Measurements from ENCODE around the gene INSIG1. TPM values are rescaled to one million over a fixed set of nuclear protein-coding genes. Genes with fewer than 3 reads are reported as not detected.

The INSIG1 gene
- total and polyA plus RNA-seq, 2 of the 4 experiments (the other 2 are of a cell fraction), result 19.0 to 26.0 TPM

- H3K9me3 ChIP-seq (ENCODE audit: control insufficient read depth, insufficient read depth, low read length), result no peaks in the 10 kb centered on the region
- CTCF ChIA-PET, result no interaction called here
- no peak overlapping the region for H3K23ac ChIP-seq (ENCODE audit: low read depth, low read length)
- H3K4me2 ChIP-seq (ENCODE audit: low read depth, low read length), result no peak overlapping the region
- no peak overlapping the region for H3K4me3 ChIP-seq (ENCODE audit: insufficient read depth, low read depth, low read length)
- WGBS, 2 experiments (ENCODE audit: extremely low coverage in 2 of 2, insufficient read length in 1 of 2), result 90% methylated on average over 2 of the region's 13 CpGs; no CpG with 5 or more reads in 1 of the 2 experiments
- no peak overlapping the region for H2BK5ac ChIP-seq (ENCODE audit: low read depth, low read length, poor library complexity, severe bottlenecking)
- no peak overlapping the region for H3K9ac ChIP-seq (ENCODE audit: low read depth, low read length)
- no peak overlapping the region for H3K56ac ChIP-seq (ENCODE audit: extremely low read depth, insufficient read depth, low read length)
- no peak overlapping the region for H2AK5ac ChIP-seq (ENCODE audit: low read depth, low read length)
- no peaks in the 10 kb centered on the region for H3K27me3 ChIP-seq (ENCODE audit: control insufficient read depth, insufficient read depth, low read length)
- BruUV-seq (replicated peaks), result no TSS peak
- H3K4ac ChIP-seq (ENCODE audit: low read depth, low read length), result no peak overlapping the region
- H4K8ac ChIP-seq (ENCODE audit: low read depth in 2 of 2, low read length in 2 of 2), result no peak overlapping the region
- in situ Hi-C loops (cut with MboI; ENCODE audit: low sequenced_read_pairs), result no loop called here
- H2BK120ac ChIP-seq (ENCODE audit: low read depth, low read length), result no peak overlapping the region
- no peak overlapping the region for H2BK20ac ChIP-seq (ENCODE audit: low read depth, low read length)
- POLR2A ChIA-PET (ENCODE audit: unreplicated experiment), result no interaction called here
- no peak overlapping the region for H2AK9ac ChIP-seq (replicated peaks; ENCODE audit: low read depth, low read length, poor library complexity)
- DNase-seq, result no peak
- H3K14ac ChIP-seq (replicated peaks; ENCODE audit: low read depth, low read length), result no peak overlapping the region
- peaks cover 0 to under 1% of the 10 kb centered on the region in 2 experiments; a peak in 1 of 4 replicates for H3K79me1 ChIP-seq (ENCODE audit: low read depth in 1 of 2, low read length in 2 of 2)
- dilution Hi-C loops (cut with HindIII; ENCODE audit: low sequenced_read_pairs, unreplicated experiment), result no loop called here
- no peak overlapping the region for H3K27ac ChIP-seq (ENCODE audit: insufficient read depth, low read length)
- ATAC-seq (ENCODE audit: low read depth), result no peak
- H3K36me3 ChIP-seq (ENCODE audit: control insufficient read depth, insufficient read depth, low read length), result peaks cover 14% of the 10 kb centered on the region
- H3K4me1 ChIP-seq (ENCODE audit: control insufficient read depth, insufficient read depth, low read length), result no peaks in the 10 kb centered on the region
- H2BK15ac ChIP-seq (ENCODE audit: low read depth, low read length), result no peak overlapping the region
- no peak overlapping the region for H2AFZ ChIP-seq (replicated peaks; ENCODE audit: low read length, poor library complexity)
- TF ChIP-seq RCOR1 (IDR thresholded peaks at IDR 0.05; ENCODE audit: insufficient replicate concordance, low read length), result no peak
- peak; percentile 31; the same call in 1 of the 2 replicates for TF ChIP-seq CEBPB (IDR thresholded peaks at IDR 0.05; ENCODE audit: low read depth, low read length)
- H4K5ac ChIP-seq (ENCODE audit: low read depth, low read length), result no peak overlapping the region
- no peaks in the 10 kb centered on the region for H4K20me1 ChIP-seq (ENCODE audit: insufficient read depth, low read length)
- H4K91ac ChIP-seq (ENCODE audit: insufficient read depth, low read depth, low read length), result no peak overlapping the region
- no peaks in the 10 kb centered on the region for H3K9me1 ChIP-seq (ENCODE audit: insufficient read depth, low read length)
- intact Hi-C loops (cut with micrococcal nuclease), result no loop called here
- H3K18ac ChIP-seq (ENCODE audit: low read depth, low read length), result no peak overlapping the region
Observed at GRCh38 chr7:155310425-155311114, 12.9 kb downstream of the INSIG1 start.

Data from IMR-90 (cell line).